Endodermal cell (in vitro differentiated cells): Measurements from ENCODE around the gene RESF1. TPM values are rescaled to one million over a fixed set of nuclear protein-coding genes. Genes with fewer than 3 reads are reported as not detected.

ENCODE experiments used
- DNase-seq: peaks from one replicate; pipeline ENCODE4 v3.0.0-alpha.2; 2017
- H3K27ac ChIP-seq: 2 replicates; pipeline ENCODE4 v1.5.1; 2013; ENCODE audit warnings: mild to moderate bottlenecking, low read depth, low read length, moderate library complexity
- H3K27me3 ChIP-seq: 2 replicates; pipeline ENCODE4 v1.6.1; 2013; ENCODE audit warnings: mild to moderate bottlenecking, low read length, moderate library complexity; ENCODE audit not compliant: insufficient read depth, control insufficient read depth, poor library complexity, severe bottlenecking
- H3K36me3 ChIP-seq: 2 replicates; pipeline ENCODE4 v1.7.0; 2013; ENCODE audit warnings: mild to moderate bottlenecking, low read length, moderate library complexity; ENCODE audit not compliant: control insufficient read depth, insufficient read depth
- H3K4me1 ChIP-seq: one replicate; pipeline ENCODE4 v1.7.0; 2013; ENCODE audit warnings: low read length; ENCODE audit not compliant: control insufficient read depth, insufficient read depth
- H3K4me3 ChIP-seq: 2 replicates; pipeline ENCODE4 v1.5.1; 2013; ENCODE audit warnings: mild to moderate bottlenecking, low read length, moderate library complexity
- H3K9ac ChIP-seq: 2 replicates; pipeline ENCODE4 v1.6.1; 2013; ENCODE audit warnings: mild to moderate bottlenecking, low read length, moderate library complexity; ENCODE audit not compliant: poor library complexity, severe bottlenecking; ENCODE audit errors: extremely low read depth
- H3K9me3 ChIP-seq: 2 replicates; pipeline ENCODE4 v1.6.1; 2013; ENCODE audit warnings: mild to moderate bottlenecking, low read length, moderate library complexity; ENCODE audit not compliant: control insufficient read depth
- H3K27ac Mint-ChIP-seq: 2 replicates; pipeline ENCODE4 v1.8.0; 2020; ENCODE audit warnings: mixed read lengths
- H3K27me3 Mint-ChIP-seq: 2 replicates; pipeline ENCODE4 v1.8.0; 2021; ENCODE audit warnings: mild to moderate bottlenecking, mixed read lengths; ENCODE audit not compliant: insufficient read depth
- H3K36me3 Mint-ChIP-seq: 2 replicates; pipeline ENCODE4 v1.8.0; 2020; ENCODE audit warnings: low read depth, mixed read lengths
- H3K4me1 Mint-ChIP-seq: 2 replicates; pipeline ENCODE4 v1.8.0; 2020; ENCODE audit warnings: mixed read lengths
- H3K4me3 Mint-ChIP-seq: 2 replicates; pipeline ENCODE4 v1.8.0; 2020; ENCODE audit warnings: mild to moderate bottlenecking, moderate library complexity, mixed read lengths
- H3K9me3 Mint-ChIP-seq: 2 replicates; pipeline ENCODE4 v1.8.0; 2020; ENCODE audit warnings: mild to moderate bottlenecking, mixed read lengths
- WGBS, 2 experiments: methylation state at CpG; one replicate each; pipeline versions ENCODE4 v1.1.5 to v1.1.7; 2013; ENCODE audit warnings: missing lambda C conversion rate in 2 of 2, mixed read lengths in 1 of 2; ENCODE audit not compliant: insufficient coverage in 1 of 2, insufficient read length in 1 of 2; 5-methylcytosine and 5-hydroxymethylcytosine counted together
- total RNA-seq, 2 donors: library from RNA; stranded (reverse); fragmentation: NEBNext Ultra II Directional in 1 of 2; extraction: Animal tissue kit (Norgen Biotek cat#: 25700) in 1 of 2; gene quantifications; 2 replicates in 1 of 2; 3 replicates in 1 of 2; pipeline ENCODE4 v1.2.1, GENCODE V29; 2021
- TF ChIP-seq, protein P1 (sequence below): fragments of 200-600 bp; sonication (generic); conservative IDR thresholded peaks from 2 replicates; pipeline ENCODE4 v1.5.0; 2021; ENCODE audit warnings: antibody characterized with exemption, mild to moderate bottlenecking

RESF1 gene
- total RNA-seq, 2 donors from 2014 or later = 152 to 201 TPM

DNA sequence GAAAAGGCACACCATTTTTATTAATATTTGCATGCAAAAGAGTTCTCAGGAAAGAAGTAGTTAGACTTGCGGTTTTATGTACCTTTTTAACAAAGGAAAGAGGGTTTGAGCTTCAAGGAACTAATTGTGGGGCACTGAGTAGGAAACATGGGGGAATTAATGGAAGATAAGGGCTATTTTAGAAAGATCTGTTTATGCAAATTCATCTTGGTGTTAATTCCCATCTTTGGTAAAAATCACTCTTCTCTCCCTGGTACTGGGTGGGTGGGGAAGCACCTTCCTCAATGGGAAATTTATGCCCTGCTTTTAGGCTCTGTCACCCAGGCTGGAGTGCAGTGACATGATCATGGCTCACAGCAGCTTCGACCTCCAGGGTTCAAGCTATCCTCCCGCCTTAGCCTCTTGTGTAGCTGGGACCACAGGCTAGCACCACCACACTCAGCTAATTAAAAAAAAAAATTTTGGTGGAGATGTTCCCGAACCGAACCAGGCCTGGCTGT lies 30.1 kb upstream of the RESF1 start:
- no peak for DNase-seq
- Mint-ChIP-seq H3K4me1 (peaks cover 5% of the 10 kb centered on the region), H3K36me3 (no peaks in the 10 kb centered on the region), H3K4me3 (no peak overlapping the region), H3K9me3 (peaks cover 41% of the 10 kb centered on the region), H3K27ac (no peak overlapping the region), H3K27me3 (peaks cover 1% of the 10 kb centered on the region)
- no peak overlapping the region for H3K27ac ChIP-seq
- H3K9ac ChIP-seq = no peak overlapping the region
- no peak overlapping the region for H3K4me3 ChIP-seq
- peaks cover under 1% of the 10 kb centered on the region for H3K9me3 ChIP-seq
- TF ChIP-seq, protein P1, sequence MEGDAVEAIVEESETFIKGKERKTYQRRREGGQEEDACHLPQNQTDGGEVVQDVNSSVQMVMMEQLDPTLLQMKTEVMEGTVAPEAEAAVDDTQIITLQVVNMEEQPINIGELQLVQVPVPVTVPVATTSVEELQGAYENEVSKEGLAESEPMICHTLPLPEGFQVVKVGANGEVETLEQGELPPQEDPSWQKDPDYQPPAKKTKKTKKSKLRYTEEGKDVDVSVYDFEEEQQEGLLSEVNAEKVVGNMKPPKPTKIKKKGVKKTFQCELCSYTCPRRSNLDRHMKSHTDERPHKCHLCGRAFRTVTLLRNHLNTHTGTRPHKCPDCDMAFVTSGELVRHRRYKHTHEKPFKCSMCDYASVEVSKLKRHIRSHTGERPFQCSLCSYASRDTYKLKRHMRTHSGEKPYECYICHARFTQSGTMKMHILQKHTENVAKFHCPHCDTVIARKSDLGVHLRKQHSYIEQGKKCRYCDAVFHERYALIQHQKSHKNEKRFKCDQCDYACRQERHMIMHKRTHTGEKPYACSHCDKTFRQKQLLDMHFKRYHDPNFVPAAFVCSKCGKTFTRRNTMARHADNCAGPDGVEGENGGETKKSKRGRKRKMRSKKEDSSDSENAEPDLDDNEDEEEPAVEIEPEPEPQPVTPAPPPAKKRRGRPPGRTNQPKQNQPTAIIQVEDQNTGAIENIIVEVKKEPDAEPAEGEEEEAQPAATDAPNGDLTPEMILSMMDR = no peak
- H3K36me3 ChIP-seq = no peaks in the 10 kb centered on the region
- no peaks in the 10 kb centered on the region for H3K4me1 ChIP-seq
- no peaks in the 10 kb centered on the region for H3K27me3 ChIP-seq
- WGBS, 2 experiments = 91 to 100% methylated on average over 4 to 5 of the region's 5 CpGs

DNA sequence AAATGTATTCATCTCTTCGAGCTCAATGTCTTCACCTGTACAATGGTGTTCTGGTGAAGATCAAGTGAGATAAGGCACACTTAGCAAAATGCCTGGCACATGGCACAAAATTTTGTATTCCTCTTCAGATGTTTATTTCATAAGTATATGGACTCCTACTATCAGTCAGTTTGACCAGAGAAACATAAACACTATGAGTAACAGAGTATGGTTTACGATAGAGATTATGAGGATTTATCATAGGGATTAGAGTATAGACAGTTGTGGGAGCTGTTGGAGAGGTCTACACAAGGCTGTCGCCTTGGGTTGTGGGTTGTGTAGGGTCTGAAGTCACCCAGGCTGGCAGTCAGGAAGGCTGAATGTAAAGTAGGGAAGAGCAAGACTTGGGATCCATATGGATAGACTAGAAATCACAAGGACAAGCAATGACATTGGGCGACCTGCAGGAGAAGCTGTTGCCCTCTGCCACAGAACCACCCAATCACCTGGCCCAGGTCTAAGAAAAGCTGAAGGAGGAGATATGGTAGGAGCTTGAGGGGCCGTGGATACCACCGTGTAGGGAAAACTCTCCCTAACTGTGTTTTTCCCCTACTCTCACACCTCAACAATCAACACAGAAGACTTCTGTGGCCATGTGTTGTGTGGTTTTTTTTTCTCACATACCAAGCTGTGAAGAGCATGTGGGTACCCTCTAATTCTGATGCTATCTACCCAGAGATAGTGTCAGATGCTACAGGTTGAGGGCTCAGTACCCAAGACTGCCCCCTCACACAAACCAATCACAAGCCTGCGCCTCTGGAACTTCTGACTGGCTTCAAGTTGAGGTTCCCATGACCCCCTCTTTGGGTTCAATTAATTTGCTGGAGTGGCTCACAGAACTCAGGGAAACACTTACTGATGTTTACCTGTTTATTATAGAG lies 27.2 kb upstream of the RESF1 start:
- no peak overlapping the region for H3K4me3 ChIP-seq
- no peaks in the 10 kb centered on the region for H3K27me3 ChIP-seq
- Mint-ChIP-seq H3K27me3 (peaks cover 1% of the 10 kb centered on the region), H3K36me3 (peaks cover 2% of the 10 kb centered on the region), H3K27ac (peak overlapping the region; percentile 5), H3K4me3 (no peak overlapping the region), H3K9me3 (peaks cover 39% of the 10 kb centered on the region), H3K4me1 (peaks cover 9% of the 10 kb centered on the region)
- H3K36me3 ChIP-seq = no peaks in the 10 kb centered on the region
- 81 to 86% methylated on average over 3 to 7 of the region's 7 CpGs for WGBS, 2 experiments
- H3K4me1 ChIP-seq = no peaks in the 10 kb centered on the region
- TF ChIP-seq, protein P1 = peak; percentile 74
- DNase-seq = peak; percentile 58
- no peak overlapping the region for H3K9ac ChIP-seq
- no peak overlapping the region for H3K27ac ChIP-seq
- peaks cover 27% of the 10 kb centered on the region for H3K9me3 ChIP-seq

DNA sequence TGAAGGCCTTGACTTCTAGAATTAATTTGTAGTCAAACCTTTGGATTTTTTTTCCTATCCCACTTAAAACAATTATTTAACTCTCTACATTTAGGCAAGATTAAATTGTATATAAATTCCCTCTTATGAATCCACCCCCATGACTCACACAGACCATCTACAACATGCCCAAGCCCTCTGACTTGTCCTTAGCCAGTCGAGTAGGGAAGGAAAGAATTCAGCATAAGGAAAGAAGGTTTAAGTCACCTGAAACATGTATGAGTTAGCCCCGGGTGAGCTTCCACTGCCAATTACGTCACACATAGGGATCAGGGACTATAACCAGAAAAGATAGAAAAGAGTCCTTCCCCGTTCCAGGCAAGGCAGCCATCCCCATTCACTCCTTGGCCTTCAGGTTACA lies 14.9 kb upstream of the RESF1 start:
- no peak overlapping the region for H3K27ac Mint-ChIP-seq
- H3K27me3 Mint-ChIP-seq = peaks cover 2% of the 10 kb centered on the region
- peaks cover 53% of the 10 kb centered on the region for H3K36me3 Mint-ChIP-seq
- peaks cover 89% of the 10 kb centered on the region for H3K9me3 ChIP-seq
- 92 to 93% methylated on average over 4 of the region's 4 CpGs for WGBS, 2 experiments
- H3K4me1 Mint-ChIP-seq = no peaks in the 10 kb centered on the region
- no peak for DNase-seq
- peak overlapping the region; percentile 17 for H3K4me3 ChIP-seq
- TF ChIP-seq, protein P1 = no peak
- H3K9me3 Mint-ChIP-seq = peaks cover 98% of the 10 kb centered on the region
- H3K36me3 ChIP-seq = no peaks in the 10 kb centered on the region
- no peak overlapping the region for H3K27ac ChIP-seq
- no peaks in the 10 kb centered on the region for H3K27me3 ChIP-seq
- no peak overlapping the region for H3K9ac ChIP-seq
- H3K4me3 Mint-ChIP-seq = no peak overlapping the region
- no peaks in the 10 kb centered on the region for H3K4me1 ChIP-seq
